ENCODE measurements around the gene ATP6V0A4.
"Not testable (repeated sequence)": the region's sequence is repeated elsewhere in the genome, so short reads cannot be mapped to it uniquely, and the experiment has no call there.

GRCh38 chr7:138688037-138688436 is 110.0 kb downstream of the ATP6V0A4 start:
- TF ChIP-seq, protein P1, sequence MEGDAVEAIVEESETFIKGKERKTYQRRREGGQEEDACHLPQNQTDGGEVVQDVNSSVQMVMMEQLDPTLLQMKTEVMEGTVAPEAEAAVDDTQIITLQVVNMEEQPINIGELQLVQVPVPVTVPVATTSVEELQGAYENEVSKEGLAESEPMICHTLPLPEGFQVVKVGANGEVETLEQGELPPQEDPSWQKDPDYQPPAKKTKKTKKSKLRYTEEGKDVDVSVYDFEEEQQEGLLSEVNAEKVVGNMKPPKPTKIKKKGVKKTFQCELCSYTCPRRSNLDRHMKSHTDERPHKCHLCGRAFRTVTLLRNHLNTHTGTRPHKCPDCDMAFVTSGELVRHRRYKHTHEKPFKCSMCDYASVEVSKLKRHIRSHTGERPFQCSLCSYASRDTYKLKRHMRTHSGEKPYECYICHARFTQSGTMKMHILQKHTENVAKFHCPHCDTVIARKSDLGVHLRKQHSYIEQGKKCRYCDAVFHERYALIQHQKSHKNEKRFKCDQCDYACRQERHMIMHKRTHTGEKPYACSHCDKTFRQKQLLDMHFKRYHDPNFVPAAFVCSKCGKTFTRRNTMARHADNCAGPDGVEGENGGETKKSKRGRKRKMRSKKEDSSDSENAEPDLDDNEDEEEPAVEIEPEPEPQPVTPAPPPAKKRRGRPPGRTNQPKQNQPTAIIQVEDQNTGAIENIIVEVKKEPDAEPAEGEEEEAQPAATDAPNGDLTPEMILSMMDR (IDR thresholded peaks at IDR 0.05; ENCODE audit: low read length): not testable (repeated sequence)
- not testable (repeated sequence) for TF ChIP-seq EZH2 (IDR thresholded peaks at IDR 0.05; ENCODE audit: borderline replicate concordance, low read length)
